Limb (tissue), 2 donors: ENCODE measurements around the gene PTPN1.
"Not testable (repeated sequence)": the region's sequence is repeated elsewhere in the genome, so short reads cannot be mapped to it uniquely, and the experiment has no call there.

Source experiments
- DNase-seq, 2 donors: peaks; one replicate each; pipeline ENCODE4 v3.0.0-alpha.2; 2016; ENCODE audit errors: extremely low spot score in 2 of 2

PTPN1 gene

DNA sequence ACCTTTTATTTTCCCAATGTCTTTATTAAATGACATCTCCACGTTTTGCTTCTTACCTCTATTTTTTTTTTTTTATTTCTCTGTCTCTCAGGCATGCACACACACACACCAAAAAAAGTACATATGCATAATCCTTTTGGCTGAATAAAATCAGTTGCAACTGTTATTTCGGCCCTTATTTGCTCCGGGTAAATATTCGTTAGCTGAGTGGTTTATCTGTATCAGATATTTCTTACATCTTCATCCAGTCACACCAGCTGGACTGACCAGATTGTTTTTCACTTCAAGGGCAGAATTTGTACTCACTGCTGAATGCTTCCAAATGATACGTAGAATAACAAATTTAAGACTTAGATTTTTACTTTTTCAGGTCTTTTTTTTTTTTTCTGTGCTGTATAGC is 45.5 kb downstream of the PTPN1 start:
- no peak for DNase-seq

DNA sequence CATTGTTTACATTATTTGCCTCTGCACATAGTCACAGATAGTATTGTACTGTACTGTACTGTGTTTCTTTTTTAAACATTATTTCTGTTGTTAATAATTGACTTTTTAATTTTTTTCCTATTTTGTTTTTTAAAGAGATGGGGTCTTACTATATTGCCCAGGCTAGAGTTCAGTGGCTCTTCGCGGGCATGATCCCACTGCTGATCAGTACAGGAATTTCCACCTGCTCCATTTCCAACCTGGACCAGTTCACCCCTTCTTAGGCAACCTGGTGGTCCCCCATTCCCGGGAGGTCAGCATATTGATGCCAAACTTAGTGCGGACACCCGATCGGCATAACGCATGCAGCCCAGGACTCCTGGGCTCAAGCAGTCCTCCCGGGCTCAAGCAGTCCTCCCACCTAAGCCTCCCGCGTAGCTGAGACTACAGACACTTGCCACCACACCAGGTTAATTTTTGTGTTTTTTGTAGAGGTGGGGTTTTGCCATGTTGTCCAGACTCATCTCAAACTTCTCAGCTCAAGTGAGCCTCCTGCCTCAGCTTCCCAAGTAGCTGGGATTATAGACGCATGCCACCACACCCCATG is 47.5 kb downstream of the PTPN1 start:
- no peak for DNase-seq

DNA sequence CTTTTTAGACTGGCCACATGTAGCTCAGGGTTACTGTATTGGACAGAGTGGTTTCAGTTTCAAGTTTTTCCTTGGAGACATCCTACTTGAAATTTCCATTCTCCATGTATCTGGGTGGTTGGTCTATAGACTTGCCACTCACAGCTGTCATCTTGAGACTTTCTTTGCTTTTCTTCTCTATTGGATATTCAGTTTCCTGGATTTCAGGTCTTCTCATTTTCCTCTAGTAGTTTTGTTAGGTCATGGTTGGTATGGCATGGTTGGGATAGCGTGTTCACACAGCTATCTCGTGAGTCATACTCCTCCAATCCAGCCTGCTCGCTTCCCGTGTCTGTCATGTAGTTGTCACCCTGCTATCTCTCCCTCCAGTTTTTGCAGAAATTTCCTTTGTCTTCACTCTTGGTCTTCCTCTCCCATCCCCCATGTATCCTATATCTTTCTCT is 48.3 kb downstream of the PTPN1 start:
- no peak for DNase-seq

DNA sequence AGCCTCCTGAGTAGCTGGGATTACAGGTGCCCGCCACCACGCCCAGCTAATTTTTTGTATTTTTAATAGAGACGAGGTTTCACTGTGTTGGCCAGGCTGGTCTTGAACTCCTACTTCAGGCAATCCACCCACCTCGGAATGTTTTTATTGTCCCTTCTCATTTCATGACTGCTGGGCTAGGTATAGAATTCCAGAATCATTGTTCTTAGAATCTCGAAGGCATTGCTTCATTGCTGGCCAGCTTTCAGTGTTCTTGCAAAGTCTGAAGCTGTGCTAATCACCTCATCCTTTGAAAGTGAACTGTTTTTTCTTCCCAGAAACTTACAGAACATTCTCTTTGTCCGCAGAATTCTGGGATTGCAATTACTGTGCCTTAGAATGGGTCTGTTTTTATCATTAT is 49.0 kb downstream of the PTPN1 start:
- no peak for DNase-seq

DNA sequence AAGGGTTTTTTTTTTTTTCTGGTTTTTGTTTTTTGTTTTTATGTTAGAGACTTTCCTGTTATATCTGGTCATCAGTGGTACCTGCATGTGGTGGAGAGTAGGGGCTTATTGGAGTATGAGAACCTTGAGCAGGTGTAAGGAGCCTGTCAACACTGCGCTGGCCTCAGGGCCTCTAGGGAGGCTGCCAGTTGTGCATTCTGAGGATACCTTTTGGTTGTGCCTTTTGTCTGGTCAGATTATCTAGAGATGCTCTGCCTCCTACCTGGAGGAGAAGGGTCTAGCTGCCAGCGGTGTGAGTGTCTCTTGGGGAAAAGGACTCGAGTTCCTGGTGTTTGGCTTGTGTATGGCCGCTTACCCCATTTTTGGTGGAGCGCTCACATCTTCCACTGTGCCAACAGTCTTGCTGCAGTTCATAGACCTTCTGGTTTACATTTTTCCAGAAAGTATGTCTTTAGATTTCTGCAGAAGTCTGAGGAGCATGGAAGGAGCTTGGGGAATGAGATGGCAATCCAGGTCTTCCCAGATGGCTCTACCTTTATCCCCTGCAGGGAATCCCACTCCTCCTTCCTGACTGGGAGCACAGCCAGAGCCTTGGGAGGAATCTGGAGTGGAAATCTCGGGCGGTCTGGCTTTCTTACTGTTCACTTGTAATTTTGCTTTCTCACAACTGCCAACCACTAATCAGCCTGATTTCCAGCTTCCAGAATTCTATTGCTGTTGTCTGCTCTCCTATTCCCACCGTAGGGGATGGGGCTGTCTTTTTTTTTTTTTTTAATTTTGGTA is 49.9 kb downstream of the PTPN1 start:
- DNase-seq, result no peak

DNA sequence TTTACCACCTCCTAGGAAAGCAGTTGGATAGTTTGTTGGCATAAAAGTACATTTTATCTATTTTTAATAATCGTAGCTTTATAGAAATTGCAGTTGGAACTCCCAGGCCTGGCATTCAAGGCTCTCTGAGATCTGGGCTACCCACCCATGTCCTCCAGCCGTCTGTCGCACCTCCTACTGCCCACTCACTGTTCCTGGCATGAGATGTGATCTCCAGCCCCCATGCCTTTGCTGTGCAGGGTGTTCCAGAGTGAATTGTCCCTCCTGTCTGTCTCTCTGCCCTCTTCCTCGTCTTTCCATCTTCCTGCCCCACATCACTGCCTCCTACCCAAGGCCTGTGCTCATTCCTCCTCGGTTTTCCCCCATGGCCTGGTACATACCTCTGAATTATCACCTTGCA is 50.7 kb downstream of the PTPN1 start:
- no peak for DNase-seq

DNA sequence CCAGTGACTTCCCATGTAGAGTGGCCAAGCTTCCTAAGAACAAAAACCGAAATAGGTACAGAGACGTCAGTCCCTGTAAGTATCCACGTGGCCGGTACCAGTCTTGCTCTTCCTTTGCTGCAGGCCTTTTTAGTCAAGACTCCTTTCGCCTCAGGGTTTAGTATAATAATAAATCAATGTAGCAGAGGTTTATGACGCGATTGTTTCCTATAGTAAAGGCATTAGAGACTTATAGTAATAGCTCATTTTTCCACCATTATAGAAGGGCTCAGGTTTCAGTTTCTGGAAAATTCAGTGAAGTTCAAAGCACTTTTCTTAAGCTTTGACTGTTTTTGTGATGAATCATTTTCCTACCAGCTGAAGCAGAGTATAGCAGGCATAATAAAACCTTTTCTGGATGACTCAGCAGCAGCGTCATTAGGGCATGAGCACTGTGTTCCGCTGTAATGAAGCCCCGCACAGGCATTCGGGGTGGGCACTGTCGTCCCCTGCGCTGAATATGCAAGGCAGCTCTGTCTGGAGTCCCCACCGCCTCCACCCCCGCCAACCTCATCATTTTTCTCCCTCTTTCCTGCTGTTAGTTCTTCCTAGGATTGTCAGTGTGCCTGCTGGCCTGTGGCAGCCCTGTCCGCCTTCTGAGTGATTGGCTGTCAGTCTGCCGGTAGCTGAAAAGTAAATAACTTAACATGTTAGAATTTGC is 51.3 kb downstream of the PTPN1 start:
- peak; percentile 51 to 66 for DNase-seq

DNA sequence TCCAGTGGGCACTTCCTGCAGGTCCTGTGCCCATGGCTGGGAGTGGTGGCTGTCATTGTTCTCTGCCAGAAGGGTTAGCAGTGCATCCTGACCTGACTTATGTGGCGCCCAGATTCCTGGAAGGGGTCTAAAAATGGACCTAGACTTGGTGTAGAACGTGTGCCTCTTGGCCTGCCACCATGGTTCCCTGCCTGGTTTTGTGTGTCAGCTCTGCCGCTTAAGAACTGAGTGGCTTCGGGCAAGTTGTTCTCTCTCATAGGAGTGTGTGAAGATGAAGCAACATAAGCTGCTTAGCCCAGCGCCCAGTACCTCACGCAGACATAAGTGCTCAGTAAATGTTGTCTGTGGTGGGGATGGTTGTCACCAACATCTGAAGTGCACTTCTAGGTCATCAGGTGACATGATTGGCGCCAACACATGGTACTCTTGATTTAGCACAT is 52.1 kb downstream of the PTPN1 start:
- DNase-seq, result no peak

DNA sequence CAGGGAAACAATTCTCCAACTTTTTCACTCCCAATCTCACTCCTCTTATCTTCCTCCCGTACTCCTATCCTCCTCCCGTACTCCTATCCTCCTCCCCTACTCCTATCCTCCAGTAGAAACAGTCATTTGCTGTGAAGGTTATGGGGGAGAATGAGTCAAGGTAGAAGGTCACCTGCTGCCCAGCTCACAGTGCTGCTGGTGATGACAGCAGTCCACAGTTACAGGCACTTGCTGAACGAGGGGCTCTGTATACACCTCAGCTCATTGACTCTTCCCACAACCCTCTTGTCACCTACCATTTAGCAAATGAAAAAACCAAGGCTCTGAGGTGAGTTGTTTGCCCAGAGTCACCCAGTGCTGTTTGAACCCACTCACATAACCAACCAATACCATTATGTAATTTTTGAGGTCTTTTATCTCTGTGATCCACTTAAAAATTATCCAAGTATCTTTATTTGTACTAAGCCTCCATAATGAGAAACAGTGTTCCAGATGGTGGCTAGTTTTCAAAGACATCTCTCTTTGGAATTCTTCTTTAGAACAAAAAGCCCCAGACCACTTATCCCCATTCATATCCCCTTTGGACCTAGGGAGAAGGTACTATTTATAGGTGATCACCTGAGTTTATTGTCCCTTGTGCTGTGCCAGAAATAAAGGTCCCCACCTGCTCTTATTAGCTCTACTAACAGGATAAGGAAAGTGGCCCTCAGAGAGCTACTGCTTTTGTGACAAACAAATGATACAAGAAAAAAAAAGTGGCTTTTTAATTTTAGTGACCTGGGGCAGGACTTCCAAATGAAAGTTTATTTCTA is 53.2 kb downstream of the PTPN1 start:
- no peak for DNase-seq

DNA sequence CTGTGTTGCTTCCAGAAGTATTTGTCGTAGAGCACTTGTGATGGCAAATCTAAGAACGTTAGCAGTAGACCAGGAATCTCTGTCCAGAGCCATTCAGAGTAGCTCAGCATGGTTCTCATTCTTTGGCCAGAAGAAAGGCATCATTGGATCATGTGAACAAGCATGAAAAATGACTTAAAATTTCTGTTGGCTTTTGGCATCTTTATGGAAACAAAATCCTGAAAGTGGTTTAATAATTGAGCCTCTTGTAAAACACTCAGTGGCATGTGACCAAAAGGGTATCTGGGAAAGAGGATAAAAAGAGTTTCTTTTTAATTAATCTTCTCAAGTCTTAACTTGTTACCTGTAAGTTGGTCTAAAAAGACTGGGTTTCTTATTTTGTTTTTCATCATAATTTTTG is 55.2 kb downstream of the PTPN1 start:
- DNase-seq, result no peak

DNA sequence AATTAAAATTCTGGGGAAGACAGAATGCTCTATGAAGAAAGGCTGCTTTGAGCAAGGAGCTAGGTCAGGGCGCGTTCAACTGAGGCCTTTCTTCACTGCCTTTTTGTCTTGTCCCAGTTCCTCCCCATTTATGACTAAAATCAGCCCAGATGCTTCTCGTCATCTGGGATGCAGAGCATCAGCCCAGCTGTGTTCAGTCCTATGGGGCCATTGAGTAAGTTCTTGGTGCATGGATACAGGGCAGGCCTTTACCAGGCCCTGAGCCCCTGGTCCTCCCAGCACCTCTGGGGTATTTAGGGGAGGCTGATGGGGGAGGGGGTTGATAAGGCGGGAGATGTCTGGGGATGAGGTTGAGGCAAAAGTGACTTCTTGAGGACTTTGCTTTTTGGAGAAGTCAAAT is 55.7 kb downstream of the PTPN1 start:
- DNase-seq, result no peak

DNA sequence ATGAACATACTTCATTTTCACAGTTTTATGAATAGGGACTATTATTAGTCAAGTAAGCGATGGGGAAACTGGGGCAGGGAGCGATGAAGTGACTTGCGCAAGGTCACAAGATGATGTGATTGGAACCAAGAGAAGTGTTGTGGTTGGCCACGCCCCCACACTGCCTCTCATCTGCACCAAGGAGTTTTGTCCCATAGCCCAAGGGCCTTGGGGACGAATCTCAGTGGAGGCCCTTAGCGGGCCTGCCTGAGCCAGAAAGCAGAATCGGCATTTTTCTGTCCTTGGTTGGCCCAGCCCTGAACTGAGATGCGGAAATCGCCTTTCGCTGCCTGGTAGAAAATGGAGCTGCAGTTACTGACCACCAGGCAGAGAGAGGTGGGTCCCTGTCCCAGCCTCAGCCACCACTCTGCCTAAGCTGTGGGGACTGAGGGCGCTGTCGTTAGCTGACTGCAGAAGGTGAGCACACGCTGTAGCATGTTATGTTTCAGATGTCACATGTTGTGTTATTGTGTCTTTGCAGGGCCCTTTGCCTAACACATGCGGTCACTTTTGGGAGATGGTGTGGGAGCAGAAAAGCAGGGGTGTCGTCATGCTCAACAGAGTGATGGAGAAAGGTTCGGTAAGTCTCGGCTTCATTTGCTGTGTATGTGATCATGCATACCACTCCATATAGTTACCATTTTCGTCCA is 57.8 kb downstream of the PTPN1 start:
- DNase-seq, result no peak

DNA sequence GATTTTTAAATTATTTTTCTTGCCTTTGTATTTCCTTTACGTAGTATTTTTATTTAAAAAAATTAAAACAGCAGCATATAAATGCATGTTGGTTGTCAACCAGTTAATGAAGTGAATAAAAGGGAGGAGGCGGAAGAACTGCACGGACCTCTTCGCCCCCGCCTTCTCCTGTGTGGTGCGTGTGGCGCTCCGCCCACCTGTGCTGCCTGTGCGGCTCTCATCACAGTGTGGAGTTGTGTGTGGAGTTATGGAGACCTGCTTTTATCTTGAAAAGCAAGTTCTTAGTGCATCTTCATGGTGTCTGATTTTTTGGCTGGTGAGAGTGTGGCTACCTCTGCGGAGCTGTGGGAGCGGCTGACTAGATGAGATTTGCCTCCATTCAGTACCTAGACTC is 58.4 kb downstream of the PTPN1 start:
- no peak for DNase-seq

DNA sequence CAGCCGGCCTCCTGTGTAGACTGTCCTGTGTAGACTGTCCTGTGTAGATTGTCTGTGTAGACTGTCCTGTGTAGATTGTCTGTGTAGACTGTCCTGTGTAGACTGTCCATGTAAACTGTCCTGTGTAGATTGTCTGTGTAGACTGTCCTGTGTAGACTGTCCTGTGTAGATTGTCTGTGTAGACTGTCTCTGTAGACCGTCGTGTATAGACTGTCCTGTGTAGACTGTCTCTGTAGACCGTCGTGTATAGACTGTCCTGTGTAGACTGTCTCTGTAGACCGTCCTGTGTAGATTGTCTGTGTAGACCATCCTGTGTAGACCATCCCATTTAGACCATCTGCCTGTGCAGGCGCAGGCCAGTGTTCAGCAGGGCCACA is 59.3 kb downstream of the PTPN1 start:
- DNase-seq, result not testable (repeated sequence)

DNA sequence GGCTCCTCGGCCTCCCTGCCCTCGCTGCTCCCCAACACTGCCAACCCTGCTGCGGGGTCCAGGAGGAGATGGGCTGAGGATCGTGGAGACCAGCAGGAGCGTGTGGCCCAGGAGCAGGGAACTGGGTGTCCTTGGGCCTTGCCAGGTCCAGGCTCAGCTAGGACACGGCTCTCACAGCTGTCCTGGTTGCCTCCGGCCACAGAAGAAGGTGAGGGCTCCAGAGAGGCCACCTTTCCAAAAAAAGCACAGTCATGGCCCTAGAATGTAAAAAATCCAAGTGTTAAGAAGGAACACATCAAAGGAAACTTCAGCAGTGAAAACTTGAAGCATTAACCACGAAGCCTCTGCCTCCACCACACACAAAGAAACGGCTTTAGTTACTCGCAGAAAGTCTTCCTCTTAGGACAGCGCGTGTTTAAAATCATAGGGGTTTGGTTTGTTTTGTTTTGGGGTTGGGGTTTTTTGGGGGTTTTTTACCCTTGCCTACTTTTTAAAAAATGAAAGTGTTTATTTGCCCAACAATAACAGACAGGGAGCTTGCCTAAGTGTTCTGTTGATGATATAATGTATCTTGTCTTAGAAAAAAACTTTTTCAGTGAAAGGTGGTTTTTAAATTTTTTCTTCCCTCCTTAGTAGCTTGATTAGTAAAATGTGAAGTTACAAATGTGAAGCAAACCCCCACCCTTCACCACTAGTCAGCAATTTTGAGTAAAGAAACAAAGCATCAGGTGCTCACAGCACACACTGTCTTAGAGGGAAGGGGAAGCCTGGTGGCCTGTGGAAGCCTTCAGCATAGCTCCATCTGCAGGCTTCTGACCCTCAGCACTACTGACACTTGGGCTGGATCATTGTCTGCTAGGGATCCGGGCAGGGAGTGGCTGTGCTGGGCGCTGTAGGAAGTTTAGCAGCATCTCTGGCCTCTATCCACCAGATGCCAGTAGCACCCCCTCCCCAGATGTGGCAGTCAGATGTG is 60.0 kb downstream of the PTPN1 start:
- DNase-seq, result no peak

DNA sequence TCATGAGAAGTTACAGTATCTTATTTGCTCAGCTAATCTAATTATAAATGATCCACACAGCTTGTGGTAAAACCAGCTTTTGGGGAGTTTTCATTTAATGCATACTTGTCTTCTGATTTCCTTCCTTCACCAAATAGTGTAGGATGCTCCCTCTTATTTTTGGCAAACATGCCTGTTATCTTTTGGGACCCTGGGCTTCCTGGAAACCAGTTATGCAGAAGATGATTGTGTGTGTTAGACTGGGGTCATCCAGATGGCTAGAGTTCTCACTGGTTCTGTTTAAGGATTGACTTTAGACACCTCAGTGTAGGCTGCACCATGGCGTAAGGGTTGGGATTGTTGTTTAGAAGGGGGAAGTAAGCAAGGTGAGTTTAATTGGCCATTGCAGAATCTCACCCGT is 61.3 kb downstream of the PTPN1 start:
- DNase-seq, result no peak

DNA sequence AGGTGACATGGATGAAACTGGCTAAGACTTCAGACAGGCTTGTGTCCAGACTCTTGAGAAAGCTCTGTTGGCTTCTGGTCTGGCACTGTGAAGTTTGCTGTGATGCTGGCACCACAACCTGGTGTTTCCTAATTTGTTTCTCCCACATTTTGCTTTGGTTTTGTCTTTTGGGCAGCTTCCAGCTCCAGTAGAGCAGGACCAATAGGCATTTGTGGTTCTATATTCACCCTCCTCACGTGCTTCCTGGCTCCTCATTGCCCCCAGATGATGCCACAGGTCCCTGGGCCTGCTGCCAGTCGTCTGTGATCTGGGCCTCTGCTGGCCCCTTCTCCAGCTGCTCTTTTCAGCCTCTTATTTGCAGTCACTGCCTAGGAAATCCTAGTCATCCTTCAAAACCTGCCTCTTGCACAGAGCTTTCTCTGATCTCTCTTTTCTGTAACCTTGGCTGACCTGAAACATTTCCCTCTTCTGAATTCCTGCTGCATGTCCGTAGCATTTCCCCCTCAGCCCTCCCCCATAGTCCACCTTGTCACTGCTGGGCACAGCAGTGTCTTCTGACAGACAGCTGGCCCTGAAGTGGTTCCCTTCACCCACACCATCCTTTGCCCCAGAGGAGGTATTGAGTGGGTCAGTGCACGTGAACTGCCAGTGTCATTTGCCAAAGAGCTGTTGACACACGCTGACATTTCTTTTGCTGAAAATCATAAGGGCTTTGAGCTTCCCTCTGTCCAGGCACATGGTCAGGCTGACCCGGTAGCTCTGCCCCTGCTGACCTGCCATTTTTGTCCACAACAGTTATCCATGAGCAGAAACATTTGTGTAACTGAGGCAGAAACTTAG is 63.0 kb downstream of the PTPN1 start:
- peak; percentile 19 to 64 for DNase-seq

DNA sequence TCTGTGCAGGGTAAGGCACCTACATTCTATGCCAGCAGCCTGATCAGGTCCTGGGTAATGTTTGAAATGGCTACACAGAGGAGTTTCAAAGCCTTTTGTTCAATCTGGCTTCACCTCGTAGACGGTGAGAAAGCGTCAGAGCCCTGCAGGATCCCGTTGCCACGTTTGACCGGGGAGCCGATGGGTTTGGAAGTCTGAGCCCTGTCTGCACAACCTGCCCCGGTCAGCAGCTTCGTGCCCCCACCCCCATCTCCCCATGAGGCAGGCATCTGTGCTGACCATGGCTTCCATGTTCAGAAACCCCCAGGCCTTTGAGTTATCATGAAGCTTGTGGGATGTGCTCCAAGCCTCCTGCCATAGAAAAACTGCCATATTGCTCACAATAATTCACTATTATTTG is 63.9 kb downstream of the PTPN1 start:
- no peak for DNase-seq

DNA sequence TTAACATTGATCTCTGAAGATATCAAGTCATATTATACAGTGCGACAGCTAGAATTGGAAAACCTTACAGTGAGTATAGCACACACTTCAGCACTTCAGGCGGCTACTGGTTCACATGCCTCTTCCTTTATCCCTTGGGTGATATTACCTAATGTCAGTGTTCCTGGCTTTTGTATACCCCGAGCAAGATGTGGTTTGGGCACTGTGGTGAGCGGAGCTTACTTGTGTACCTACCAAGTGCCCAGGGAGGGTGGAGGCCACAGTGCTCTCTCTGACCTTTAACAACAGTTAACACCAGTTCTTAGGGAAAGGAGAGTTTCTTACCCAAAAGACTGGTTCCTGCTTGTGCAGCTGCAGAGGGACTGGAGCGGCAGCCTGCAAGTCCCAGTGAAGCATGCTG is 64.4 kb downstream of the PTPN1 start:
- DNase-seq, result no peak
